ENCODE measurements around the gene PCDH1.

GRCh38 chr5:141812512-141812911 is 65.7 kb downstream of the PCDH1 start:
- TF ChIP-seq POLR2AphosphoS5 (IDR thresholded peaks at IDR 0.05; ENCODE audit: low read depth, low read length) (no peak), POLR2A (IDR thresholded peaks at IDR 0.05; ENCODE audit: low read depth, low read length) (no peak)
